ENCODE results near the gene ARL4D. TPM values are rescaled to one million over a fixed set of nuclear protein-coding genes. Genes with fewer than 3 reads are reported as not detected.
A peak's percentile ranks its signal among the peaks of the same experiment; 100 is the strongest.

Gene ARL4D, protein sequence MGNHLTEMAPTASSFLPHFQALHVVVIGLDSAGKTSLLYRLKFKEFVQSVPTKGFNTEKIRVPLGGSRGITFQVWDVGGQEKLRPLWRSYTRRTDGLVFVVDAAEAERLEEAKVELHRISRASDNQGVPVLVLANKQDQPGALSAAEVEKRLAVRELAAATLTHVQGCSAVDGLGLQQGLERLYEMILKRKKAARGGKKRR
- total RNA-seq (ENCODE audit: unreplicated experiment), result 100 TPM
- long read RNA-seq, transcript ARL4D-201 (2 exons, 1,612 nt), result major isoform, 331 of 339 reads
- long read RNA-seq, partial matches to known transcripts, result 7 of 339 reads
- long read RNA-seq, other reads (novel, unspliced or antisense), result 1 of 339 reads

DNA sequence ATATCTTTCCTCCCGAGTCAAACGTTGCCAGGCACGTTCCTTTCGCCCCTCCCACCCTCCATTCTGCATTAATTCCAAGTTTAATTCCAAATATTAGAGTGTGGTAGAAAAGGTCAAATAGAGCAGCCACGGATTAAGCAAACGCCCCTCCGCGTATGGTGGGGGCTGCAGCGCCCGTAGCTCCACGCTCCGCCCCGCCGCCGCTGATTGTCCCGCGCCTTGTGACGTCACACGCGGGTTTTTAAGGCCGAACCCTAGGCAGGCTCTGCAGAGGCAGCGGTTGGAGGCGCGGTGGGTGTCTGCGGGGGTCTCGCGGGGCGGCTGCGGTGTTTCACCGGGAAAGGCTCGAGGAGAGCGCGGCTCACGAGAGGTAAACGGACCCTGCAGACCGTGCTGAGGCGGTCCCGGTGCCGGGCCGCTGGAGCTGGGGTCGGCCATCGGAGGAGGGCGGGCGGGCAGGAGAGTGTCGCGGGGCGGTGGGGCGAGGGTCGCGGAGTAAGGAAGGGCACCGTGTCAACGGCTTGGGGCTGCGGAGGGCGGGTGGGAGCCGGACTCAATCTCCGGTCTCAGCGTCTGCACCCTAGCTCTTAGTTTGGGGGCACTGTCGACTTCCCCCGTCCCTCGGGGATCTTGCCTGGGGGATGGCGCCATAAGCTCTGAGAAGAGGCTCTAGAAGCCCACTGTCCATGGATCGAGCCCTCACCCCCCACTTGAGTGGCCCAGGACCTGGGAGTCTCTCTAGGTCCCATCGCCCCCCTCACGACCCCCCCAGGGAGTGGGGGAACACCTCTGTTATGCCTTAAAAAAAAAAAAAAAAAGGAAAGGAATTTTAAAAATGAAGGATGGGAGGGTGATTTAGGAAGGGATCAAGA lies at the start of gene ARL4D:
Gene ARL4D, plus strand, starts transcription at position 270 of the 872 bp plus-strand sequence. CDS start 740 bp downstream, outside the sequence.
- TF ChIP-seq, protein P1, sequence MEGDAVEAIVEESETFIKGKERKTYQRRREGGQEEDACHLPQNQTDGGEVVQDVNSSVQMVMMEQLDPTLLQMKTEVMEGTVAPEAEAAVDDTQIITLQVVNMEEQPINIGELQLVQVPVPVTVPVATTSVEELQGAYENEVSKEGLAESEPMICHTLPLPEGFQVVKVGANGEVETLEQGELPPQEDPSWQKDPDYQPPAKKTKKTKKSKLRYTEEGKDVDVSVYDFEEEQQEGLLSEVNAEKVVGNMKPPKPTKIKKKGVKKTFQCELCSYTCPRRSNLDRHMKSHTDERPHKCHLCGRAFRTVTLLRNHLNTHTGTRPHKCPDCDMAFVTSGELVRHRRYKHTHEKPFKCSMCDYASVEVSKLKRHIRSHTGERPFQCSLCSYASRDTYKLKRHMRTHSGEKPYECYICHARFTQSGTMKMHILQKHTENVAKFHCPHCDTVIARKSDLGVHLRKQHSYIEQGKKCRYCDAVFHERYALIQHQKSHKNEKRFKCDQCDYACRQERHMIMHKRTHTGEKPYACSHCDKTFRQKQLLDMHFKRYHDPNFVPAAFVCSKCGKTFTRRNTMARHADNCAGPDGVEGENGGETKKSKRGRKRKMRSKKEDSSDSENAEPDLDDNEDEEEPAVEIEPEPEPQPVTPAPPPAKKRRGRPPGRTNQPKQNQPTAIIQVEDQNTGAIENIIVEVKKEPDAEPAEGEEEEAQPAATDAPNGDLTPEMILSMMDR (IDR thresholded peaks at IDR 0.05; ENCODE audit: partially characterized antibody, unreplicated experiment), result no peak
- Mint-ChIP-seq H3K9me3 (ENCODE audit: unreplicated experiment) (peaks cover 8% of the 10 kb centered on the region), H3K4me3 (ENCODE audit: unreplicated experiment) (peak within 1 kb of the TSS; percentile 92)

DNA sequence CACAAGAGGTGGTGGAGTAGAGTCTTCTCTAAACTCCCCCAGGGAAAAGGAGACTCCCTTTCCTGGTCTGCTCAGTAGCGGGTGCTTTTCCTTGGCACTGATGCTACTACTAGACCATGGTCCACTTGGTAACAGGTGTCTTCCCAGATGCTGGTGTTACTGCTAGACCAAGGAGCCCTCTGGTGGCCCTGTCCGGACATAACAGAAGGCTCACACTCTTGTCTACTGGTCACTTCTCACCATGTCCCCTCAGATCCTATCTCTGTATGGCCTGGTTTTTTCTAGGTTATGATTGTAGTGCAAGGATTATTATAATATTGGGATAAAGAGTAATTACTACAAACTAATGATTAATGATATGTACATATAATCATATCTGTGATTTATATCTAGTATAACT lies 49.7 kb upstream of the ARL4D start:
- Mint-ChIP-seq H3K4me1 (ENCODE audit: low read depth, unreplicated experiment) (no peaks in the 10 kb centered on the region), H3K27ac (ENCODE audit: unreplicated experiment) (no peak overlapping the region), H3K4me3 (ENCODE audit: unreplicated experiment) (no peak overlapping the region), H3K9me3 (ENCODE audit: unreplicated experiment) (peaks cover 13% of the 10 kb centered on the region), H3K36me3 (ENCODE audit: unreplicated experiment) (peaks cover 34% of the 10 kb centered on the region), H3K27me3 (ENCODE audit: unreplicated experiment) (peaks cover 4% of the 10 kb centered on the region)
- TF ChIP-seq, protein P1 (IDR thresholded peaks at IDR 0.05; ENCODE audit: partially characterized antibody, unreplicated experiment), result no peak
- DNase-seq, result no peak

More for the DNA sequence above, at the start of gene ARL4D:
- Mint-ChIP-seq H3K27ac (ENCODE audit: unreplicated experiment) (peak within 1 kb of the TSS; percentile 87), H3K4me1 (ENCODE audit: low read depth, unreplicated experiment) (peaks cover 16% of the 10 kb centered on the region), H3K36me3 (ENCODE audit: unreplicated experiment) (no peaks in the 10 kb centered on the region), H3K27me3 (ENCODE audit: unreplicated experiment) (peaks cover 6% of the 10 kb centered on the region)
- DNase-seq, result peak; percentile 92

DNA sequence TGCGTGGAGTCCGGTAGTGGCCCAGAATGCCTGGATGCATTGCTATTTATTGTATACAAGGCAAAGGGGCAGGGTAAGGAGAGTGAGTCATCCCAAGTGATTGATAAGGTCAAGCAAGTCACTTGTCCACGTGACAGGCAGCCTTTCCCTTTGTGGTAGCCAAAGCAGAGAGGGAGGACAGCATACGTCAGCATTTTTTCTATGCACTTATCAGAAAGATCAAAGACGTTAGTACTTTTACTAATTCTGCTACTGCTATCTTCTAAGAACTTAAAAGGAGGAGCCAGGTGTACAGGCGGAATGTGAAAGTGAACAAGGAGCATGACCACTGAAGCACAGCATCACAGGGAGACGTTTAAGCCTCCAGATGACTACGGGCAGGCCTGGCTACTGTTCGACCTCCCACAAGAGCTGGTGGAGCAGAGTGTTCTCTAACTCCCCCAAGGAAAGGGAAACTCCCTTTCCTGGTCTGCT lies 47.9 kb upstream of the ARL4D start:
- no peak overlapping the region for H3K4me3 Mint-ChIP-seq (ENCODE audit: unreplicated experiment)
- DNase-seq, result no peak
- peaks cover 2% of the 10 kb centered on the region for H3K4me1 Mint-ChIP-seq (ENCODE audit: low read depth, unreplicated experiment)
- TF ChIP-seq, protein P1 (IDR thresholded peaks at IDR 0.05; ENCODE audit: partially characterized antibody, unreplicated experiment), result no peak
- no peak overlapping the region for H3K27ac Mint-ChIP-seq (ENCODE audit: unreplicated experiment)
- peaks cover 13% of the 10 kb centered on the region for H3K9me3 Mint-ChIP-seq (ENCODE audit: unreplicated experiment)
- peaks cover 34% of the 10 kb centered on the region for H3K36me3 Mint-ChIP-seq (ENCODE audit: unreplicated experiment)
- peaks cover 4% of the 10 kb centered on the region for H3K27me3 Mint-ChIP-seq (ENCODE audit: unreplicated experiment)

DNA sequence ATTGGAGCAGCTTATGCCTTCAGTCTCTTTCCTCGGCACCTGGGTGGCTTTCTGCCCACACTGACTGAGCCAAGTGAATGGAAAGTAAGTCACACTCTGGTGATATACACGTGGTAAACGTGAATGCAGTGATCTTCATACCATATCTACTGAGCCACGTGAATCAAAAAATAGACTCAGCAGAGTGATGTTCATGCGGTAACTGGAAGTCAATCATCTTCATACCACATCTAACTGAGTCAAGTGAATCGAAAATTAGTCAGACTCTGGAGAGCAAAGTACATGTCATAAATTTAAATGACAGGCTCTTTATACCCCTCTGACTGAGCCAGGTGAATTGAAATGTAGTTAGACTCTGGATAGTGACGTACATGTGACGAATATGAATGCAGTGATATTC lies 47.1 kb upstream of the ARL4D start:
- no peak overlapping the region for H3K4me3 Mint-ChIP-seq (ENCODE audit: unreplicated experiment)
- H3K4me1 Mint-ChIP-seq (ENCODE audit: low read depth, unreplicated experiment), result peaks cover 2% of the 10 kb centered on the region
- no peak overlapping the region for H3K27ac Mint-ChIP-seq (ENCODE audit: unreplicated experiment)
- H3K9me3 Mint-ChIP-seq (ENCODE audit: unreplicated experiment), result peaks cover 14% of the 10 kb centered on the region
- no peak for DNase-seq
- TF ChIP-seq, protein P1 (IDR thresholded peaks at IDR 0.05; ENCODE audit: partially characterized antibody, unreplicated experiment), result no peak
- H3K36me3 Mint-ChIP-seq (ENCODE audit: unreplicated experiment), result peaks cover 32% of the 10 kb centered on the region
- H3K27me3 Mint-ChIP-seq (ENCODE audit: unreplicated experiment), result peaks cover 5% of the 10 kb centered on the region

Data from glutamatergic neuron (in vitro differentiated cells).